Thoracic aorta (tissue), 2 donors: ENCODE measurements around the gene HOXA10. TPM values are rescaled to one million over a fixed set of nuclear protein-coding genes. Genes with fewer than 3 reads are reported as not detected.
A peak's percentile ranks its signal among the peaks of the same experiment; 100 is the strongest.

Experiments
- ATAC-seq: fragments of 150-250 bp; one replicate; pipeline ENCODE4 v1.8.0; 2017; ENCODE audit warnings: low read depth; ENCODE audit not compliant: insufficient number of reproducible peaks, low FRiP score
- DNase-seq: peaks from one replicate; pipeline ENCODE4 v3.0.0-alpha.2; 2020; ENCODE audit warnings: low spot score
- H3K27ac ChIP-seq, 2 donors: fragments of 200-600 bp; sonication (generic); 1 replicate in 1 of 2; 2 replicates in 1 of 2; pipeline ENCODE4 v1.5.1; 2016; ENCODE audit warnings: mild to moderate bottlenecking in 2 of 2, moderate library complexity in 2 of 2
- H3K27me3 ChIP-seq: fragments of 200-600 bp; sonication (generic); replicated peaks from 2 replicates; pipeline ENCODE4 v1.6.0; 2016; ENCODE audit warnings: mild to moderate bottlenecking; ENCODE audit not compliant: insufficient read depth
- H3K36me3 ChIP-seq: fragments of 200-600 bp; sonication (generic); one replicate; pipeline ENCODE4 v1.5.1; 2016
- H3K4me1 ChIP-seq, 2 donors: fragments of 200-600 bp; sonication (generic); 1 replicate in 1 of 2; 2 replicates in 1 of 2; pipeline versions ENCODE4 v1.5.1 to v1.6.0; 2016; ENCODE audit warnings: low read depth in 2 of 2, mild to moderate bottlenecking in 1 of 2; ENCODE audit not compliant: control insufficient read depth in 1 of 2
- H3K4me3 ChIP-seq: fragments of 200-600 bp; sonication (generic); 2 replicates; pipeline ENCODE4 v1.5.1; 2016; ENCODE audit warnings: mild to moderate bottlenecking
- H3K9me3 ChIP-seq: fragments of 200-600 bp; sonication (generic); 2 replicates; pipeline ENCODE4 v1.5.1; 2016
- total RNA-seq, 2 donors: library from RNA; depleted of rRNA; stranded (reverse); fragments of >200 nt; gene quantifications; one replicate each; pipeline versions ENCODE4 v1.1.0 to v1.2.3, GENCODE V29; 2016
- TF ChIP-seq, protein P1 (sequence below): fragments of 200-600 bp; sonication (generic); IDR thresholded peaks from one replicate; pipeline ENCODE4 v1.5.1; 2019; ENCODE audit warnings: antibody characterized with exemption

HOXA10 gene
- total RNA-seq, 2 donors from 2014 or later, result 0.81 TPM; not detected in 1

DNA sequence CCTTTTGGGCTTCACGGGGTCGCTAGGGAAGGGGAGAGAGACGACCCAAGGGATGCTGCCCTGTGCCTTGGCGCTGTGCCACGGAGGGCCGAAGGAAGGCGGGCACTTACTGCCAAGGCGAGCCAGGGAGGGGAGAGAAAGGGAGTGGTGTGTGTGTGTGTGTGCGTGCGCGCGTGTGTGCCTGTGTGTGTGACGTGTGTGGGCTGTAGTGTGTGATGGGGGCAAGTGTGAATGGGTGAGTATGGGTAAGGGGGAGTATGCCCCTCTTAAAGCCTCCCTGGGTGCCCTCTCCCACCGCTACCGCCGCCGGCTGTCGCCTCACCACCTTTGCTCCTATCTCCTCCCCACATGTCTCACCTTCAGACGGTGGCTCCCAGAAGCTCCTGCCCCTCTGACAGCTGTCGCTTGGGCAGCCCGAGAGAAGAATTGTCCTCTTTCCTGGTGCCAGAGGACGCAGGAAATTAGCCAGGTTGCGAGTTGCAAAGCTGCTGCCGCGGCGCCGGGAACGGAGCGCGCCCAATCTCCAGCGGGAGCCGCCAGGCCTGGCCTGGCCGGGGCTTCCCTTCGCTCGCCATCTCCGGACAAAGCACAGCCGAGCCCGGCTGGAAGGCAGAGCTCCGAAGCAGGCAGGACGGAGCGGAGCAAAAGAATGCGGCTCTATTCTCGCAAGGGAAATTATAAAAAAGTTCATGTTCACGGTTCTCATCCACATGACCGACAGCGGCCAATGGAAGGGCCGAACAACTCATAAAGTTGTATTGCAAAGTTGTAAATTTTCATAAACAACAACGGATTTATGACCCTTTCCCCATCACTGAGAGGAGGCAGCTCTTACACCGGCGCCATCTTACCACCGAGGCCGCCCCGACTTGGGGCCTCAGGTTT is 21.9 kb downstream of the HOXA10 start, which contains the start of gene HOXA3:
Gene HOXA3 (minus strand): TSS at position 653 of the 885 bp plus-strand sequence. CDS start 41,943 bp downstream, outside the sequence.
- peak within 1 kb of the TSS; percentile 62 to 85 for H3K27ac ChIP-seq
- TF ChIP-seq, protein P1, sequence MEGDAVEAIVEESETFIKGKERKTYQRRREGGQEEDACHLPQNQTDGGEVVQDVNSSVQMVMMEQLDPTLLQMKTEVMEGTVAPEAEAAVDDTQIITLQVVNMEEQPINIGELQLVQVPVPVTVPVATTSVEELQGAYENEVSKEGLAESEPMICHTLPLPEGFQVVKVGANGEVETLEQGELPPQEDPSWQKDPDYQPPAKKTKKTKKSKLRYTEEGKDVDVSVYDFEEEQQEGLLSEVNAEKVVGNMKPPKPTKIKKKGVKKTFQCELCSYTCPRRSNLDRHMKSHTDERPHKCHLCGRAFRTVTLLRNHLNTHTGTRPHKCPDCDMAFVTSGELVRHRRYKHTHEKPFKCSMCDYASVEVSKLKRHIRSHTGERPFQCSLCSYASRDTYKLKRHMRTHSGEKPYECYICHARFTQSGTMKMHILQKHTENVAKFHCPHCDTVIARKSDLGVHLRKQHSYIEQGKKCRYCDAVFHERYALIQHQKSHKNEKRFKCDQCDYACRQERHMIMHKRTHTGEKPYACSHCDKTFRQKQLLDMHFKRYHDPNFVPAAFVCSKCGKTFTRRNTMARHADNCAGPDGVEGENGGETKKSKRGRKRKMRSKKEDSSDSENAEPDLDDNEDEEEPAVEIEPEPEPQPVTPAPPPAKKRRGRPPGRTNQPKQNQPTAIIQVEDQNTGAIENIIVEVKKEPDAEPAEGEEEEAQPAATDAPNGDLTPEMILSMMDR, result no peak
- no peaks in the 10 kb centered on the region for H3K27me3 ChIP-seq
- peak within 1 kb of the TSS; percentile 71 for H3K4me3 ChIP-seq
- peaks cover 14 to 52% of the 10 kb centered on the region in 2 donors for H3K4me1 ChIP-seq
- H3K36me3 ChIP-seq, result no peaks in the 10 kb centered on the region
- DNase-seq (no peak), ATAC-seq (peak; percentile 5)
- H3K9me3 ChIP-seq, result no peaks in the 10 kb centered on the region

DNA sequence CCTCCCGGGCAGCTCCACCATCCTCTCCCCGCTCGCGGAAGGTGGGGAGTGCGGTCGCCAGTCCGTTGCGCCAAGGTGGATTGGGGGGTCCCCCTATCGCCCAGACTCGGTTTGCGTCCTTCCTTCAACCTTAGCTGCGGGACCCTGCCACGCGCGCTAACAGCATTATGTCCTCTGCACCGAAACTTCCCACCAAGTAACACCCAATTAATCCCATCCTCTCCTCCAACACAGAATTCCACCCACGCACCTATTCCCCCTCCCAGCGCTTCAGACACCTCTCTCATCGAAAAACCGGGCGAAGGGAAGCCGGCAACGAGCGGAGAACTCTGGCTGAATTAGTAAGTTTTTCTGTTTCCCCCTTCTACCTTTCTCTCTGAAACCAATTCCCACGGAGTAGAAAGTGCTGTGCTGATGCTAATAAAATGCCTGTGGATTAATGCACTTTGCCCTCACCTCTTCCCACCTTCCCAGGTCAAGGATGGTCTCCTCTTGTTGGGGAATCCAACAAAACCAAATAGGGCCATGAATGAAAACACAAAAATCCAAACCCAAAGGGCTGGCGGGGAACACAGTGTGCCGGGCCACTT is 22.7 kb downstream of the HOXA10 start:
- no peaks in the 10 kb centered on the region for H3K27me3 ChIP-seq
- no peak for DNase-seq
- ATAC-seq, result no peak
- TF ChIP-seq, protein P1, result no peak
- H3K4me3 ChIP-seq, result peak overlapping the region; percentile 71
- no peaks in the 10 kb centered on the region for H3K36me3 ChIP-seq
- peaks cover 14 to 60% of the 10 kb centered on the region in 2 donors for H3K4me1 ChIP-seq
- no peaks in the 10 kb centered on the region for H3K9me3 ChIP-seq
- H3K27ac ChIP-seq, result peak overlapping the region; percentile 62 to 85

DNA sequence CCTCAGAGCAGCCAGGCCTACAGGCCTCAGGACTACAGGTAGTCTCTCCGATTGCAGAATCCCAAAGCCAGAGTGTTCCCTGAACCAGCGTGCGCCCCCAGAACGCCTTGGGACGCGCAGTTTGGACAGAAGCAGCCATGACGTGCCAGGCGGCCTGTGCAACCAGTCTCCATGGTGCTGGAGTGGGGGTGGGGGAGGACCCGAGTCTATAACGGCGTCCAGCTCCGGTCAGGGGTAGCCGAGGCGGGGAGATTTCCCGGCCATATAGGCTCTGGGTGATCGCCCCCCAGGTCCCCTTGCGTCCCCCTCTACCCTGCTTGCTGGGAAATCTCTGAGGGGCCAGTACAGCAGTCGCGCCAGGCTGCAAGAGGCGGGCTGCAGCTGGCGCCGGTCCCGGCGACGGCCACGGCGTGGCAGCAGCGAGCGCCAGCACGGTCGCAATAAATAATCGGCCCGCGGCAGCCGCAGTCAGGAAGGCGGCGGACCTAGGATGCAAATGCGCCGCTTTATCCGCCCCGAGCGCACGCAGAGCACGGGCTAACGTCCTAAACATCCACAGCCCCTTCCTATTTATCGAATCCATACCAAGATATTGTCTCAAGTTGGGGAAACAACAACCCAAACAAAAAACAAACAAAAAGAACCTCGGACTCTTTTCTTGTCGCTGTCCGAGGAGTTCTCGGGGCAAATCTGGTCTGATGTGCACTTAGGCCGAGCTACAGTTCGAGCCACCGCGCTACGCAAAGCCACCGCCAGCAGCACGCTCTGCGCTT is 23.4 kb downstream of the HOXA10 start:
- Histone ChIP-seq H3K4me3 (peak overlapping the region; percentile 71), H3K27ac (peak overlapping the region; percentile 62 to 85), H3K9me3 (no peaks in the 10 kb centered on the region), H3K27me3 (no peaks in the 10 kb centered on the region), H3K4me1 (peaks cover 11 to 57% of the 10 kb centered on the region in 2 donors), H3K36me3 (no peaks in the 10 kb centered on the region)
- DNase-seq, result no peak
- peak; percentile 46 for ATAC-seq
- TF ChIP-seq, protein P1, result peak; percentile 82

DNA sequence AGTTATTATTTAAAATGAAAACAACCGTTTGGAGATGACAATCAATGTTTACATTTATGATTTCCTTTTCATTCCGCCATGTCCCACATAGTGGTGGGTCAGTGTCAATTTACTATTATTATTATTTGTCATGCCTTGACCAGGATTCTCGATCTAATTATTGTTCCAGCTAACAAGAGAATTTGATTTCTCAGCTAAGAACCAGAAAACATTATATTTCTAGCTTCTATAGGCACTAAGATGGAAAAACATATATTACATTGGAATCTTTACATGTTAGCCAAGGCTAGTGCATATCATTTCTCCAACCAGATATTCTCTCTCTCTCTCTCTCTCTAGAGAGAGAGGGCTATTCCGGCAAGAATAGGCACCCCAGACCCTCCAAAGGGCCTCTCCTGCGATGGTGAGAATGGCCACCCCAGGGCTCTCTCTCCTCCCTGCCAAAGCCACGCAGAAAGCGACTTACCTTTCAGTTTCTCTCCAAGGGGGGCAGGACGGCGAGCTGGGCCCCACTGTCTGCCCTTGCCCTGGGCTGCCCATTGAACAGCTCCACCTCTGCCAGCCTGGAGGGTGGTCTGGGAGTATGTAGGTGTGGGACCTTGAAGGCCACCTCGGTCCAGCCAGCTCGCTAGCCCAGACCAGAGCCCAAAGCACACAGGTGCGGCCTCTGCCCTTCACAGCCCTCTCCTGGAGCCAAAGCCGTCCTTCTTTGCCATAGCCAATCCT is 24.1 kb downstream of the HOXA10 start:
- ATAC-seq, result no peak
- H3K27me3 ChIP-seq, result no peaks in the 10 kb centered on the region
- H3K36me3 ChIP-seq, result peaks cover 5% of the 10 kb centered on the region
- H3K4me1 ChIP-seq, result peaks cover 8 to 49% of the 10 kb centered on the region in 2 donors
- TF ChIP-seq, protein P1, result no peak
- H3K27ac ChIP-seq, result peak overlapping the region; percentile 61 to 85
- no peak for DNase-seq
- peak overlapping the region; percentile 71 for H3K4me3 ChIP-seq
- no peaks in the 10 kb centered on the region for H3K9me3 ChIP-seq
